Measurements from ENCODE around the gene UTF1.

The UTF1 gene

DNA sequence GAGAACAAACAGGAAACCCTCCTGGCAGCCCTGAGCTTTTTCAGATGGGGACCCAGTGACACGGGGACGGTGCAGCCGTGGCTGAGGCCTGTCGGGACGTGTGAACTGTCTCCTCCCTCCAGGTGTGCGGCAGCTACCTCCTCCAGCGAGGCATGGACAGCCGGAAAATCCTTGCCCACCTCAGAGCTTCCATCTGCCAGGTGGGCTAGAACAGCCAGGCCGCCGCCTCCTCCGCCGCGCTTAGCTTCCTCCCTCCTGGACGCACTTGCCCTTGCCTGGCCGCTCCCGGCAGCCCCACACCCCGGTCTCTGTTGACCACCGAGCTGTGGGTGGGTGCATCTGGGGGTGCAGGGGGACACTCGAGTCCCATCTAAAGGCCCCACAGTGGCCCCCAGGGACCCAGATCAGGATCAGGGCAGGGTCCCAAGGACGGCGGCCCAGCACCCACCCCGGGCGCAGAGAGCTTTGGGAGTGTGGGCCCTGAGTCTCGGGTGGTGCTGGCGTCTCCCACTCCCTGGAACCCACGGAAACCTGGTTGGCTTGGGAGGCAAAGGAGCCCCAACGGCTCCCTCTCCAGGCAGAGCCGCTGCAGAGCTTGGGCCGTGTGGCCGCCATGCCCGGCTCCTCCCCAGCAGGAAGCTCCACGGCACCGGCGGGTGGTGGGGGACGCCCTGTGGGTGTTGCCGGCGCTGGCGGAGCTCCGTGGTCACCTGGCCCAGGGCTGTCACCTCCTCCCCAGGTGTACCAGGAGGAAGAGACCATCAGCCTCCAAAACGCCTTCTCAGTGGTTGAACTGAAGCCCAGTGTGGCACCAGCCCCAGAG, 32.9 kb upstream of the UTF1 start:
- no peak for DNase-seq

DNA sequence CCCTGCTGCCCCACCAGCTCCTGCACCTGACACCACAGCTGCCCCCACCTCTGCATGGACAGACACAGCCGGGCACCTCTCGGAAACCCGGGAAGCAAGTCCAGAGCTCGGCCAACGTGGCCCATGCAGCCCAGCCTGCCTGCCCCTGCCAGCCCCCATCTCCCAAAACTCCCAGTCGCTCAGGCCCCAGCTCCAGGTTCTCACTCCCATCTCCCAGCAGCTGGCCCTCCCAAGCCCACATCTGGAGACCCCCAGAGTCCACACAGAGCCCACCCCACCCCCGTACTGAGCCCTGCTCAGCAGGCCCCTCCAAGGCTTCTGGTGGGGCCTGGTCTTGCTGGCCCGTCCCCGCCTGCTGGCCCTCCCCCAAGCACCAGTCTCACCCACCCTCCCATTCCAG, 32.2 kb upstream of the UTF1 start:
- DNase-seq, result no peak

DNA sequence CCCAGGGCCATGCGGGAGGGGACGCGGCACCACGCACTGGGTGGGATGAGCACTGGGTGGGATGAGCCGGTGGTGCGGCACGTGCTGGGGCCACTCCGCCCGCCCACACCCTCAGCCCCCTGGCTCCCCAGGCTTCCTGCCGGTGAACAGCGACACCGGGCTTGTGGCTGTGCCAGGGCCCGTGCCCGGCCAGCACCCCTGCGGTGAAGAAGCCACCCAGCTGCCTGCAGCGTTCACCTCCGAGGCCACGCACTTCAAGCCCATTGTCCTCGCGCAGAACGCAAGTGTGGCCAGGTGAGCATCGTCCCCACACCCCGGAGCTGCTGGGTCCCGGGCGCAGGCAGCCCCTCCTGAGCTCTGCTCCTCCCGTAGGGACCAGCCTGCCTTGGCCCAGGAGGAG, 31.8 kb upstream of the UTF1 start:
- no peak for DNase-seq

DNA sequence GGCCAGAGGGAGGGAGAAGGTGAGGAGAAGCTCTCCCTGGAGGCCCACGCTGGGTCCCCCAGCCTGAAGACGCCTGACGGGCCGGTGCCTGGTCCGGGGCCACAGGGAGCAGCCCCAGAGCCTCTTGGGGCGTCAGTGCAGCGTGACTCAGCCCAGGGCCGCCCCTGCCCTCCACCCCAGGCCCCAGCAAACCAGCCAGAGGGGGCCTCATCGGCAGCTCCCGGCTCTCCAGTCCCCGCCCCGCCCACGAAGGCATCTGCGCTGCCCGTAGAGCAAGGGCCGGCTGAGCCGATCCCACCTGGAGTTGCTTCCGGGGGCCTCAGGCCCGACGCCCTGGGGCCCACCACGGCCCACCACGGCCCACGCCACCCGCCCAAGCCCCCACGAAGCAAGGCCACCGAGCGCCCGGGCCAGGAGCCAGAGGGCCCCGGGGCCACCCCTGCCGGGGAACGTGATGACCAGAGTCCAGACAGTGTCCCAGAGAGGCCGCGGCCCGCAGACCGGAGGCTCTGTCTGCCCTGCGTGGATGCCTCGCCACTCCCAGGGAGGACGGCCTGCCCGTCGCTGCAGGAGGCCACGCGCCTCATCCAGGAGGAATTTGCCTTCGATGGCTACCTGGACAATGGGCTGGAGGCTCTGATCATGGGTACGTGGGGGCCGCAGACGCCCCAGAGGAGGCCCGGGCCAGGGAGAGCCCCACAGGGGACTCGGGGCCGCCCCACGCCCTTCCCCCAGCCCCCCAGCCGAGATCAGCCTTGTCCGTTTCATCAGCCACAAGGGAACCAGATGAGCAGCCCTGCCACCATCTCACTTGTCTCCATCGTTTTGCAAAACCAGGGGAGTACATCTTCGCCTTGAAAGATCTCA, 31.2 kb upstream of the UTF1 start:
- DNase-seq, result no peak

DNA sequence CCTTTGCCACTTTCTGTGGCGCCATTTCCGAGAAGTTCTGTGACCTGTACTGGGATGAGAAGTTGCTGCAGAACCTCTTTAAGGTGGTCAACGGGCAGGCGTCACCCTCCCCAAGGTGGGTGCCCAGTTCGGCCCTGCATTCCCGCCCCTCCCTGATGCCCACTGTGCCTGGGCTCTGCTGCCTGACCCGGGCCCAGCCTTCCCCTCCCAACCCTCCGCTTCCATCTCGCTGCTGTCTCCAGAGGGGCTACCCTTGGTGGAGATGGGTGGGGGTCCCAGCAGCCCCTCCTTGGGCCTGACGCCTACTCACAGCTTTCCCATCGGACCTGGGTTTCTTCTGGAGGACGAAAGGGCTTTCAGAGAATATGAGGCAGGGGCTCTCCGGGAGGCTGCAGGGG, 30.5 kb upstream of the UTF1 start:
- no peak for DNase-seq

DNA sequence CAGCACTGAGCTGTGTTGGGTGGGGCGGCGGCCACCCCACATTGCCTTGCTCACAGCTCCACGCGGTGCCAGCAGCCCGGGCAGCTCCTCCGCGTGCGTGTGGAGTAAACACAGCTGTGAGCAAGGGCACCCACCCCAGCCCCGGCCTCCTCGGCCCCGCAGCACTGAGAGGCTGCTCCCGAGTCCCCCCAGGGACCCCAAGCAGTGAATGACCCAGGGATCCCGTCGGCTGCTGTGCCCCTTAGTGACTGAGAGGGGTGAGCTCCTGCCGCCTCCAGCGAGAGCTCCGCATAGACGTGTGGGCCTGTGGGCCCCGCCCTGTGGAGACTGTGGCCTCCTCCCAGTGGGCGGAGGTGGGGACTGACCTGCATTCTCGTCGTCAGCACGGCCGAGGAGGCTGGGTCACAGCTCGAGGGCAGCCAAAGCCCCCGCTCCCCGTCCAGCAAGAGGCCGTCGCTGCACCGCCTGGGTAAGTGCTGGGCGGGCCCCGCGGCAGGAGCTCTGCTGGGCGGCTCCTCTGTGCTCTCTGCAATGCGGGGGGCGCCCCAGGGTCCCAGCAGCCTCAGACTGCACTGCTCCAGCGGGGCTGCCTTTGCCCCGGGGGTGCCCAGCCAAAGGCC, 29.9 kb upstream of the UTF1 start:
- no peak for DNase-seq

DNA sequence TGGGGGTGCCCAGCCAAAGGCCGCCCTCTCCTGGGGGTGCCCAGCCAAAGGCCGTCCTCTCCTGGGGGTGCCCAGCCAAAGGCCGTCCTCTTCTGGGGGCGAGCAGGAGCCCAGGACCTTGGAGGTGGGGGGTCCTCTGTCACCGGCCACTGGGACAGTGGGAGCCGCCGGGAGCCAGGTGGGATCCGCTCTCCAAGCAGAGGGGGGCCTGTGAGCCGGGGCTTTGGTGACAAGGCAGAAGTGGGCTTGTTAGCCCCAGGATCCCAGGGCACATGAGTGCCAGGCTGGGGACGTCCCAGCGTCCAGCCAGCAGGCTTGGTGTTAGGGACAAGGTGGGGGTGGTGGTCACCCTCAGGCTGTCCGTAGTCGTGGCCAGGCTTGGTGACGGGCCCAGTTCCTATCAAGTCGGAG, 29.4 kb upstream of the UTF1 start:
- no peak for DNase-seq

DNA sequence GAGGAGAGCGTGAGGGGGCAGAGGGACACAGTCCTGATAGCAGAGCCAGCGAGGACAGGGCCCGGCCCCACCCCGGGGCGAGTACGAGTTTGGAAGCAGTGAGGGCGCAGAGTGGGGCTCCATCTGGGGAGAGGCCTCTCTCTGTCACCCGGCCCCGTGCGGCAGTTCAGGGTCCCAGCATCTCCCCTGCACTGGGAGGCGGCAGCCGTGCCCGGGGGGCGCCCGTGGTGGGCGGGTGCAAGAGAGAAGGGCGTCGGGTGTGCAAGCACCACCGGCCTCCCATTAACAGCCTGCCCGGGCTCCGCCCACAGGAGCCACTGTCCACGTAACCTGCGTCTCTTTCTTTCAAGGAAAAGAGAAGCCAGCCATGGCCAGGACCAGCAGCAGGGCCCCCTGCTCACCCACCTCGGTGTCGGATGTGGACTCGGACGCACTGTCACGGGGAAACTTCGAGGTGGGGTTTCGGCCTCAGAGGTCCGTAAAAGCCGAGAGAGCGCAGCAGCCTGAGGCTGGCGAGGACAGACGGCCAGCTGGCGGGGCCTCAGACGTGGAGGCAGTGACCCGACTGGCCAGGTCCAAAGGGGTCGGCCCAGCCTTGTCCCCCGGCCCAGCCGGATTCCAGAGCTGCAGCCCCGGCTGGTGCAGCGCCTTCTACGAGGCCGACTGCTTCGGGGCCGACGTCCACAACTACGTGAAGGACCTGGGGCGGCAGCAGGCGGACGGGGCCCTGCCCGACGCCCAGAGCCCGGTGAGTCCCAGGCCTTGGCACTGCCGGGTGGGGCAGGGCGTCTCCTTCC, 28.7 kb upstream of the UTF1 start:
- DNase-seq, result no peak

DNA sequence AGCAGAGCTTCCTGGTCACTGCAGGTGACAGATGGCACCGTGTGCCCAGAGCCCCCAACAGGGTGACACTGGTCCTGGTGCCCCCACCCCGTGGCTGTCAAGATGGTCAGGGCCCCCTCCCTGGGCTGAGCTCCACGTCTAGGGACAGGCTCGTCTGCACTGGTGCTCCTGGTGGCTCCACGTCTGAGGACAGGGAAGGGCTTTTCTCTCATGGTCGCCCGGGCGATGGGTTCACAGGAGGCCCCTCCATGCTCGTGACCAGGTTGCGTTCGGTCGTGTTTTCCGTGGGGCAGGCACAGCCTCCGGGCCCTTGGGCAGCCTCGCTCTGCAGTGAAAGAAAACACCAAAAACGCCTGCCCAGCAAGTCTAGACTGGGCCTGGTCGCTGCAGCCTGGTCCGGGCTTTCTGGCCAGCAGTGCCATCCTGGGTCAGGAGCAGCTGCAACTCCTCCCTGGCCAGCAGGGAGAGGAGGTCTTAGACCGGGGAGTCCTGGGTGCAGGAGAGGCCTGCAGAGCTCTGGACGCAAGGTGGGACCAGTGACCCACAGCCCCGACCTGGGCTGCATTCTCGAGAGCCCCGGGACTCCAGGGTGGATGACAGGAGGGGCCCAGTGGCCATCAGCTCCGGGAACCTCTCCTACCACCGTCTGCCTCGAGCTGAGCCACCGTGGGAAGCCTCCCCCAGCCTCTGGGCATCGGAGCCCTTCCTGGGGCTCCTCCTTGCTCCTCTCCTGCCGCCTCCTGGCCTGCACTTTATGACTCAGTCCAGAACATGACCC, 27.9 kb upstream of the UTF1 start:
- no peak for DNase-seq

DNA sequence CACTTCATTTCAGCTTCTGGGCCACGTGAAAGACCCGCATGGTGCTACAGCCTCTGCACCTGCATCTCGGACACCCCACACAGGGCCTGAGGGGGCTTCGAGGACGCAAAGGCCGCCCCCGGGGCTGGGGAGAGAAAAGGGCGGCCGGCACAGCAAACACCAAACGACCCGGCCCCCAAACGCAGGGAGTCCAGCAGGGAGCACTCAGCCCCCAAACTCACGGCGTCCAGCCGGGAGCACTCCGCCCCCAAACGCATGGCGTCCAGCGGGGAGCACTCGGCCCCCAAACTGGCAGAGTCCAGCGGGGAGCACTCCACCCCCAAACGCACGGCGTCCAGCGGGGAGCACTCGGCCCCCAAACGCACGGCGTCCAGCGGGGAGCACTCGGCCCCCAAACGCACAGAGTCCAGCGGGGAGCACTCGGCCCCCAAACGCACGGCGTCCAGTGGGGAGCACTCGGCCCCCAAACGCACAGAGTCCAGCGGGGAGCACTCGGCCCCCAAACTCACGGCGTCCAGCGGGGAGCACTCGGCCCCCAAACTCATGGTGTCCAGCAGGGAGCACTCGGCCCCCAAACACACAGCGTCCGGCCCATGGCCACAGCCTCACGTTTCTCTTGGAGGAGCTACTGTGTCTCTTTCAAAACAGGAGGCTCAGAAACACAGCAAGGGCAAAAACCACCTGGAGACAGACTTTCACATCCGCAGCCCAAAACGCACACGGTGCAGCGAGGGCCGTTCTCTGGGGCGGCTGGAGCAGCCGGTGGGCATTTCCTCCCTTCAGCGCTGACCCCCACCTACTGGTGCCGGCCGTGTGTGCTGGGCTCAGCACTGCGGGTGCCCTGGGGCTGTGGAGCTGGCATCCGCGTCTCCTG, 27.0 kb upstream of the UTF1 start:
- DNase-seq, result no peak

DNA sequence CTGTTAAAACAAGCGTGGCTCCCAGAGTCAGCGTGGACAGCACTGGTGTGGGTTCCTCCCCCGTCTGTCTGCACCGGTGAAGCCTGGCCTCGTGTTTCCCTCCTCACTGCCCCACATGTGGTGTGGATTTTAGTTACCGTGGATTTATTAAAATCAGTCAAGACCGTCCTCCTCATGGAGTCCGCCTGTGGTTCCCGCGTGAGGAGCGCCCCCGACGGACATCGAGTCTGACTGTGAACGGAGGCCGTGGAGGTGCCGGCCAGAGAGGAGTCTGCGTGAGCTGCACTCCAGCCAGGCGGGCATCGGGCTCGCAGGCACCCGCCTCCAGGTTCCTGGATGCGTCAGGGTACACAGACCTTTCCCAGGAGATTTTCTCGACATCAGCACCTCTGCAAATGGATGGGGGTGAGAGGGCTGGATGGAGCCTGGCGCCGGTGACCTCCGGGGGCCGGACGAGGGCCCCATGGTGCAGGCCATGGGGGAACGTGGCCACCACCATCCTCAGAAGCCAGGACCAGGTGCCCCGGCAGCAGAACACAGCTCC, 26.3 kb upstream of the UTF1 start:
- no peak for DNase-seq

DNA sequence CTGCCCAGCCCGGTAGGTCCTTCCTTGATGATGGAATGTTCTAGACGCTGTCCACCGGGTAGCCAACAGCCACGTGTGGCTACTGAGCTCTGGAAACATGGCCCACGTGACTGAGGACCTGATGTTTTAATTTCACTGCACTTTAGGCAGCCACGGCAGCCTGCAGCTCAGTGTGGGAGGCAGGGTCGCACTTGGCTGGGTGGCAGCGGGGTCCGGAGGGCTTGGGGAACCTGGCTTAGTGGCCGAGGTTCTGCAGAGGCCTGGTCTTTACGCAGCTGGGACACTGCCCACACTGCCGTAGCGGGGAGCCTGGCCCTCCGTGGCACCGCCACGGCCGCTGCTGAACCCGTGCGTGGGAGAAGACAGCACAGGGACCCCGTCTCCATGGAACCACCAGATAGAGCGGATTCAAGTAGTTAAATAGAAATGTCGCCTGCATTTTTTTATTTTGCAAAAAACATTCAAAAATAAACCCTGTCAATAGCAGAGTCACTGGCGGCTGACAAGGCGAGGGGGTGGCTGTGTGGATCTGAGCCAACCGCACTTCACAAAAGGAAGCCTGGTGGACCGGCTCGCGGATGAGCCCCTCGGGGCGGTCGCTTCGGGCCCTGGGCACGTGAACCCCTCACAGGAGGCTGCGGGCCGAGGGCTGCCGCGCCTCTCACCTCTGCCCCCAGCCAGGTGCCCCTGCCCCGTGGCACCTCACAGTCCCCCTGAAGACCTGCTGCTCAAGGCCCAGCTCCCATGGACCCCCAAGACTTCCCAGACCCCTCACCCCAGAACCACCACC, 25.6 kb upstream of the UTF1 start:
- no peak for DNase-seq

DNA sequence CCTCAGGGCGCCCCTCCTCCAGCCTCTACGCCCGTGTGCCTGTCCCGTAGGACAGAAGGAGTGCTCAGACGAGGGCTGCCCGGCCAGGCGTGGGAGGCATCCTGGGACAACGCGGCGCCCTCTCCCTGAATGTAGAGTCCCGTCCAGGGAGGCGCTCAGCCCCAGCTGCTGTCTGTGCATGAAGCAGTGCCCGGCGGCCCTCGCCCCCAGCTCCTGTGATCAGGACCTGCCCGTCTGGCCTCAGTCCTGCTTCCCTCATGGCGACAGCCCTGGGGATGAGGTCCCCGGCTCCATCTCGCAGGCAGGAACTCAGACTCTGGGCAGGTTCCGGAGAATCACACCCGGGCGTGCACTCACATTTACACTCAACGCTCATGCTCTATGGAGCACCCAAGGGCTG, 24.9 kb upstream of the UTF1 start:
- no peak for DNase-seq

DNA sequence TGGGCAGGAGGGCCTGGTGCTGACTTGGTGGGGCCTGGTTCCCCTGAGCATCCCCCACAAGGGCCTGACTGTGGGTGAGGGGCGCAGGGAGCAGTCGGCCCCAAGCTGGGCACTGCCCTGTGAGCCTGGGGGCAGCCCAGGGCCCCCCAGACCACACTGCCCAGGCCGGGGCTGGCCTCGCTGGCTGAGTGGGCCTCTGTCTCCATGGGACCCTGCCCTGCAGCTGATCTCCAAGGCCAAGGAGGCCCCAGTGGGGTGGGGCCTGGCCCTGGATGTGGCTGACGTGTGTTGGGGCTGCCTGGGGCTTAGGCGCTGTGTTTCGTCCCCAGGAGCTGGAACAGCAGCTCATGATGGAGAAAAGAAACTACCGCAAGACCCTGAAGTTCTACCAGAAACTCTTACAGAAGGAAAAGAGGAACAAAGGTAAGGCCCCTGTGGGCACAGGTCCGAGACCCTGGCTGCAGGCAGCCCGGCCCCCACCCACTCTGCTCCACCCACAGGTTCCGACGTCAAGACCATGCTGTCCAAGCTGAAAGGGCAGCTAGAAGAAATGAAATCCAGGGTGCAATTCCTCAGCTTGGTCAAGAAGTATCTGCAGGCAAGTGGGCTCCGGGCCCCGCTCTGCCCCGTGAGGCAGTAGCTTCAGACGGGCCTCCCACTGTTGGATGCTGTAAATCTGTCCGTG, 23.5 kb upstream of the UTF1 start:
- DNase-seq, result no peak

DNA sequence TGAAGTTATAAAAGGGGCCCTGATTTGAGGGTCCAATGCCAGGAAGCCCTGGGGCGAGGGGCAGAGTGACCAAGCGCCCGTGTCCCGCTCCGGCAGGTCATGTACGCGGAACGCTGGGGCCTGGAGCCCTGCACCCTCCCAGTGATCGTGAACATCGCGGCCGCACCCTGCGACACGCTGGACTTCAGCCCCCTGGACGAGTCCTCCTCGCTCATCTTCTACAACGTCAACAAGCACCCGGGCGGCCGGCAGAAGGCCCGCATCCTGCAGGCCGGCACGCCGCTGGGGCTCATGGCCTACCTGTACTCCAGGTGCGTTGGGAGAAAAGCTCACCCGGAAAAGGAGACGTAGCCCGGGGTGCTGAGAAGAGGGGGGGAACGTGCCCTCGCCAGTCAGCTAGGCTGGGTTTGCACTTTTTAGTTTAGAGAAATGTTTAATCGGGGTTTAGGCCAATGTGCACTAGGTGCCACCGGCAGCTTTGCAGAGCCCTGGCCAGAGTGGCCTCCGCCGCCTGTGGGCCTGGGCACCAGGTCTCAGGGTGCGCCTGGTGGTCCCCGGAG, 22.9 kb upstream of the UTF1 start:
- no peak for DNase-seq

DNA sequence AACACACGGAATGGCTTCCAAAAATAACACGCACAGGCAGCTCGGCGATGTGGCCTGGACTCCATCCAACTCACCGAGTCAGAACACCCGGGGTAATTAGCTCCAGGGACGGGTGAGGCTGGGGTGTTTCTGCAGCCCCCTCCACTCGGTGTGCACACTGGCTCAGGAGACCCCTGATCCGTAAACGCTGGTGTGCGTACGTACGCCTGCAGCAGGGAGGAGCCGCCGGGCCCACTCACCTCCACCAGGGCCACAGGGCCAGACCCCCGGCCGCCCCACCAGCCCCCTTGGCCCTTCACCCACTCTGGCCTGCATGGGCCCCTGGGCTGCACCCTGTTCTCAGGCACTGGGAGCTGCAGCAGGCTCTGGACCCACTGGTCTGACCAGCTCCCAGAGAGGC, 22.4 kb upstream of the UTF1 start:
- DNase-seq, result no peak

DNA sequence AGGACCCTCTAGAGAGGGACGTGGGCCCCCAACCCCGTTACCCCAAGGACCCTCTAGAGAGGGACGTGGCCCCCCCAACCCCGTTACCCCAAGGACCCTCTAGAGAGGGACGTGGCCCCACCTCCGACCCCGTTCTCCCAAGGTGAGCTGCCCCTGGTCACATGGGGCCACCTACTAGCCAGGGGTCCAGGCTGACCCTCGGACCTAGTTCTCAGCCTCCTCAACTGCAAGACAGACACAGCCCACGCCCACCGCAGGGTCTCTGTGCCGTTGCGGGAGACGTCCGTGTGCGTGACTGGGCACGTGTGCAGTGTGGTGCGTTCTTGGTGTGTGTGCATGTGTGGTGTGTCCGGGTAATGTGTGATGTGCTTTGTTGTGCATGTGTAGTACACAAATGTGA, 21.6 kb upstream of the UTF1 start:
- DNase-seq, result no peak

DNA sequence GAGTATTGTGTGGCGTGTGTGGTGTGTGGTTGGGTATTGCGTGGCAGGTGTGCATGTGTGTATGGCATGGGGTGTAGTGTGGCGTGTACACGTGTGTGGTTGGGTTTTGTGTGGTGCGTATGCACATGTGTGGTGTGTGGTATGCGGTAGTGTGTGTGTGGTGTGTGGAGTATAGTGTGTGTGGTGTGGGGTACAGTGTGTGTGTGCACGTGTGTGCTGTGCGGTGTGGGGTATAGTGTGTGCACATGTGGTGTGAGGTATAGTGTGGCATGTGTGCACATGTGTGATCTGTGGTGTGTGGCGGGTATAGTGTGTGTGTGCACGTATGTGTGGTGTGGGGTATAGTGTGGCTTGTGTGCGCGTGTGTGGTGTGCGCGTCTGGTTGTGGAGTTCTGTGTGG, 20.9 kb upstream of the UTF1 start:
- no peak for DNase-seq

DNA sequence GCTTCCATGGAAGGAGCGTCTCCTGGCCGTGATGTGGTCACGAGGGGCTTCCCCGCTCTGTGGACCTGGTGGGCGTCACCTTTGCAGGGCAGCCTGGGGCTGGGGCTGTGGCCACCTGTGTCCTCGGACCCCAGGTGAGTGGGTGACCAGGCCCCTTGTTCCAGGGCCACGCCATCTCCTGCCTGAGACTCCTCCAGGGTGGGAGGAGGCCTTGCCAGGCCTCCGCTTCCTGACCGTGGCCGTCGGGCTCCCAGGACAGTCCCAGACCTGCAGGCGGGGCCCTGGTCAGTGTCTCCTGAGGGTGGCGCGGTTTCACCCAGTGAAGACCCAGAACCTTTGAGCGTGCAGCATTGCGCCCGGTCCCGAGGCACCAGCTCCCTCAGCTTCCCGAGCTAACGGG, 20.4 kb upstream of the UTF1 start:
- DNase-seq, result no peak

All from effector CD4-positive, alpha-beta T cell (primary cell).